Lower leg skin (tissue), 3 donors: ENCODE results near the gene RPTOR.

Experiments
- POLR2A ChIP-seq, 2 donors: fragments of 450-650 bp; IDR thresholded peaks; one replicate each; pipeline ENCODE4 v1.6.1; 2016 to 2017; ENCODE audit warnings: antibody characterized with exemption in 2 of 2, mild to moderate bottlenecking in 1 of 2, moderate library complexity in 1 of 2
- TF ChIP-seq, protein P1 (sequence below), 3 donors: fragments of 450-650 bp; IDR thresholded peaks; one replicate each; pipeline ENCODE4 v1.5.1; 2016; ENCODE audit warnings: antibody characterized with exemption in 3 of 3, mild to moderate bottlenecking in 3 of 3, moderate library complexity in 2 of 3

DNA sequence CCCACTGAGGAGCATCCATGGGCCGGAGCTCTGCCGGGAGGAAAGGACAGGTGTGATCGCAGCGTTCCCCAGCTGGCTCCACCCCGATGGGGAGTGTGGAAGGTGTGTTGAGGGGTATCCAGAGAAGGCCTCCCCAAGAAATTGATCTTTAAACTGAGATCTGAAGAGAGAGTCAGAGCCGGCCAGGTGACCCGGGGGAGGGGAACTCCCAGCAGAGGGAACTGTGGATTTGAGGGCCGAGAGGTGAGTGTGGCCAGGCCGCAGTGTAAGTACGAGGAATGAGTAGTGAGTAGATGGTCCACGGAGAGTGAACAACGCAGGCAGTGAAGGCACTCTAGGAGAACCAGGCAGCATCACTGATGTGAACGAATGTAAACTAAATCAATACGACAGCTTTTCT is 80.2 kb downstream of the RPTOR start:
- TF ChIP-seq, protein P1, sequence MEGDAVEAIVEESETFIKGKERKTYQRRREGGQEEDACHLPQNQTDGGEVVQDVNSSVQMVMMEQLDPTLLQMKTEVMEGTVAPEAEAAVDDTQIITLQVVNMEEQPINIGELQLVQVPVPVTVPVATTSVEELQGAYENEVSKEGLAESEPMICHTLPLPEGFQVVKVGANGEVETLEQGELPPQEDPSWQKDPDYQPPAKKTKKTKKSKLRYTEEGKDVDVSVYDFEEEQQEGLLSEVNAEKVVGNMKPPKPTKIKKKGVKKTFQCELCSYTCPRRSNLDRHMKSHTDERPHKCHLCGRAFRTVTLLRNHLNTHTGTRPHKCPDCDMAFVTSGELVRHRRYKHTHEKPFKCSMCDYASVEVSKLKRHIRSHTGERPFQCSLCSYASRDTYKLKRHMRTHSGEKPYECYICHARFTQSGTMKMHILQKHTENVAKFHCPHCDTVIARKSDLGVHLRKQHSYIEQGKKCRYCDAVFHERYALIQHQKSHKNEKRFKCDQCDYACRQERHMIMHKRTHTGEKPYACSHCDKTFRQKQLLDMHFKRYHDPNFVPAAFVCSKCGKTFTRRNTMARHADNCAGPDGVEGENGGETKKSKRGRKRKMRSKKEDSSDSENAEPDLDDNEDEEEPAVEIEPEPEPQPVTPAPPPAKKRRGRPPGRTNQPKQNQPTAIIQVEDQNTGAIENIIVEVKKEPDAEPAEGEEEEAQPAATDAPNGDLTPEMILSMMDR (IDR thresholded peaks at IDR 0.05) = no peak
- TF ChIP-seq POLR2A (IDR thresholded peaks at IDR 0.05) = no peak
